HFFc6 (cell line): ENCODE data around the gene KSR2. TPM values are rescaled to one million over a fixed set of nuclear protein-coding genes. Genes with fewer than 3 reads are reported as not detected.

Experiments used
- DNase-seq: peaks from one replicate; pipeline ENCODE4 v3.0.0-alpha.2; 2018
- H3K27ac Mint-ChIP-seq: 2 replicates; pipeline ENCODE4 v1.8.0; 2020; ENCODE audit warnings: mild to moderate bottlenecking, mixed read lengths
- H3K27me3 Mint-ChIP-seq: 2 replicates; pipeline ENCODE4 v1.8.0; 2021; ENCODE audit warnings: mild to moderate bottlenecking, moderate library complexity, mixed read lengths; ENCODE audit not compliant: insufficient read depth
- H3K36me3 Mint-ChIP-seq: 2 replicates; pipeline ENCODE4 v1.8.0; 2021; ENCODE audit warnings: low read depth, mixed read lengths
- H3K4me1 Mint-ChIP-seq: 2 replicates; pipeline ENCODE4 v1.8.0; 2020; ENCODE audit warnings: low read depth, mixed read lengths
- H3K4me3 Mint-ChIP-seq: 2 replicates; pipeline ENCODE4 v1.8.0; 2020; ENCODE audit warnings: mild to moderate bottlenecking, moderate library complexity, mixed read lengths
- H3K9me3 Mint-ChIP-seq: 2 replicates; pipeline ENCODE4 v1.8.0; 2020; ENCODE audit warnings: mild to moderate bottlenecking, mixed read lengths
- total RNA-seq, 6 experiments: library from RNA; stranded (reverse); fragmentation: NEBNext Ultra II Directional; extraction: Animal tissue kit (Norgen Biotek cat#: 25700); gene quantifications; 2 replicates in 1 of 6; 3 replicates in 5 of 6; pipeline ENCODE4 v1.2.3, GENCODE V29; 2021
- TF ChIP-seq, protein P1 (sequence below): fragments of 200-600 bp; sonication (generic); IDR thresholded peaks from 2 replicates; pipeline ENCODE4 v1.5.0; 2021; ENCODE audit warnings: antibody characterized with exemption, mild to moderate bottlenecking

KSR2 gene
- total RNA-seq, 6 experiments from 2014 or later, result 0.09 to 0.22 (median 0.12) TPM; not detected in 2

- Mint-ChIP-seq H3K9me3 (peaks cover 10% of the 10 kb centered on the region; the same call in 1 of the 2 replicates), H3K4me1 (no peaks in the 10 kb centered on the region), H3K4me3 (no peak overlapping the region), H3K27ac (no peak overlapping the region), H3K27me3 (peaks cover 3% of the 10 kb centered on the region), H3K36me3 (no peaks in the 10 kb centered on the region)
- DNase-seq, result no peak
- TF ChIP-seq, protein P1, sequence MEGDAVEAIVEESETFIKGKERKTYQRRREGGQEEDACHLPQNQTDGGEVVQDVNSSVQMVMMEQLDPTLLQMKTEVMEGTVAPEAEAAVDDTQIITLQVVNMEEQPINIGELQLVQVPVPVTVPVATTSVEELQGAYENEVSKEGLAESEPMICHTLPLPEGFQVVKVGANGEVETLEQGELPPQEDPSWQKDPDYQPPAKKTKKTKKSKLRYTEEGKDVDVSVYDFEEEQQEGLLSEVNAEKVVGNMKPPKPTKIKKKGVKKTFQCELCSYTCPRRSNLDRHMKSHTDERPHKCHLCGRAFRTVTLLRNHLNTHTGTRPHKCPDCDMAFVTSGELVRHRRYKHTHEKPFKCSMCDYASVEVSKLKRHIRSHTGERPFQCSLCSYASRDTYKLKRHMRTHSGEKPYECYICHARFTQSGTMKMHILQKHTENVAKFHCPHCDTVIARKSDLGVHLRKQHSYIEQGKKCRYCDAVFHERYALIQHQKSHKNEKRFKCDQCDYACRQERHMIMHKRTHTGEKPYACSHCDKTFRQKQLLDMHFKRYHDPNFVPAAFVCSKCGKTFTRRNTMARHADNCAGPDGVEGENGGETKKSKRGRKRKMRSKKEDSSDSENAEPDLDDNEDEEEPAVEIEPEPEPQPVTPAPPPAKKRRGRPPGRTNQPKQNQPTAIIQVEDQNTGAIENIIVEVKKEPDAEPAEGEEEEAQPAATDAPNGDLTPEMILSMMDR, result peak; percentile 80
These were observed 381.0 kb downstream of the KSR2 start for GRCh38 chr12:117587631-117588287.

DNA sequence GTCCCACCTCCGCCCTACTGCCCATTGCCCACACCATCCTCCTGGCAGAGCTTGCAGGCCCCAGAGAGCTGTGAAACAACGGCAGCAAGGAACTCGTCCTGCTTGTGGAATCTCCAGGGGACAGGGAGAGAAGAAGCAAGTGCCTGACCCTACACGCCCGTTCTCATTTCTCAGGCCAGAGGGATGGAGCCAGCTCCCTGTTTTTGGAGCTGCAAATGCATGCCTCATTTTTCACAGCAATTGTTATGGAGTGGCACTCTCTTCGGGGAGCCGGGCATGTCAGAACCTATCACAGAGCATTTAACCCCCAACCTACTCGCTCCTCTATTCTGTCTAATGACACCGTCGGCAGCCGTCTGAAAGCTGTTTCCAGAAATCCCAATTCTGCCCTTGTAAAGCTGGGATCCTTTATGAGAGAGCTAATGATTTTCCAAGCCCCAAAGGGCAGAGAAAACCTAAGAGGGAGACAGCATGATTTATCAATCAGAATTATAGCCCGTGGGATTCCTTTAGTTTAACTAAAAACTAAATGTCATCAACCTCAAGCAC, 385.0 kb downstream of the KSR2 start:
- H3K27me3 Mint-ChIP-seq, result peaks cover 5% of the 10 kb centered on the region
- no peaks in the 10 kb centered on the region for H3K4me1 Mint-ChIP-seq
- no peaks in the 10 kb centered on the region; the same call in 1 of the 2 replicates for H3K9me3 Mint-ChIP-seq
- TF ChIP-seq, protein P1, result no peak
- no peak overlapping the region for H3K4me3 Mint-ChIP-seq
- no peaks in the 10 kb centered on the region for H3K36me3 Mint-ChIP-seq
- DNase-seq, result no peak
- no peak overlapping the region for H3K27ac Mint-ChIP-seq

GRCh38 chr12:117583092-117583491, 385.7 kb downstream of the KSR2 start:
- Mint-ChIP-seq H3K4me1 (no peaks in the 10 kb centered on the region), H3K9me3 (peaks cover 1% of the 10 kb centered on the region), H3K4me3 (no peak overlapping the region), H3K27ac (no peak overlapping the region), H3K27me3 (peaks cover 5% of the 10 kb centered on the region), H3K36me3 (no peaks in the 10 kb centered on the region)
- TF ChIP-seq, protein P1, result no peak
- DNase-seq, result no peak

- no peak for DNase-seq
- TF ChIP-seq, protein P1, result no peak
- peaks cover 5% of the 10 kb centered on the region for H3K27me3 Mint-ChIP-seq
These were observed 386.5 kb downstream of the KSR2 start for GRCh38 chr12:117582135-117582784.

DNA sequence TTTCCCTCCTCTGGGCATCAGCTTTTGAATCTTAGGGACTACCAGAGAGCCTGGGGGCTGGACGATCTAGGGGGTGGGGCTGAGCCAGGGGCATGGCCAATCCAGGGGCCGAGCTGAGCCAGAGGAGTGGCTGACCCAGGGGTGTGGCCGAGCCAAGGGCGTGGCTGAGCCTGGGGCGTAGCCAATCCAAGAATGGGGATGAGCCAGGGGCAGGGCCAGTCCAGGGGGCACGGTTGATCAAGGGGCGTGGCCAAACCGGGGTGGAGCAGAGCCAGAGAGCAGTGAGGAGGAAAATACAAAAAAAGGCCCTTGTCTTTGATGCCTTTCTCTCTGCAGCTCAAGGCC, 388.1 kb downstream of the KSR2 start:
- H3K4me3 Mint-ChIP-seq, result no peak overlapping the region
- TF ChIP-seq, protein P1, result no peak
- no peak overlapping the region for H3K27ac Mint-ChIP-seq
- no peaks in the 10 kb centered on the region for H3K4me1 Mint-ChIP-seq
- no peaks in the 10 kb centered on the region for H3K36me3 Mint-ChIP-seq
- H3K9me3 Mint-ChIP-seq, result peaks cover 4% of the 10 kb centered on the region
- H3K27me3 Mint-ChIP-seq, result peaks cover 2% of the 10 kb centered on the region; the same call in 1 of the 2 replicates
- DNase-seq, result no peak

More at GRCh38 chr12:117582135-117582784, 386.5 kb downstream of the KSR2 start:
- Mint-ChIP-seq H3K27ac (no peak overlapping the region), H3K36me3 (no peaks in the 10 kb centered on the region), H3K4me1 (no peaks in the 10 kb centered on the region), H3K9me3 (peaks cover 4% of the 10 kb centered on the region), H3K4me3 (no peak overlapping the region)
